GM03348 (cell line): ENCODE measurements around the gene SARNP.

ENCODE experiments used
- DNase-seq: peaks from one replicate; pipeline ENCODE4 v3.0.0; 2012; ENCODE audit warnings: low spot score

SARNP gene

DNA sequence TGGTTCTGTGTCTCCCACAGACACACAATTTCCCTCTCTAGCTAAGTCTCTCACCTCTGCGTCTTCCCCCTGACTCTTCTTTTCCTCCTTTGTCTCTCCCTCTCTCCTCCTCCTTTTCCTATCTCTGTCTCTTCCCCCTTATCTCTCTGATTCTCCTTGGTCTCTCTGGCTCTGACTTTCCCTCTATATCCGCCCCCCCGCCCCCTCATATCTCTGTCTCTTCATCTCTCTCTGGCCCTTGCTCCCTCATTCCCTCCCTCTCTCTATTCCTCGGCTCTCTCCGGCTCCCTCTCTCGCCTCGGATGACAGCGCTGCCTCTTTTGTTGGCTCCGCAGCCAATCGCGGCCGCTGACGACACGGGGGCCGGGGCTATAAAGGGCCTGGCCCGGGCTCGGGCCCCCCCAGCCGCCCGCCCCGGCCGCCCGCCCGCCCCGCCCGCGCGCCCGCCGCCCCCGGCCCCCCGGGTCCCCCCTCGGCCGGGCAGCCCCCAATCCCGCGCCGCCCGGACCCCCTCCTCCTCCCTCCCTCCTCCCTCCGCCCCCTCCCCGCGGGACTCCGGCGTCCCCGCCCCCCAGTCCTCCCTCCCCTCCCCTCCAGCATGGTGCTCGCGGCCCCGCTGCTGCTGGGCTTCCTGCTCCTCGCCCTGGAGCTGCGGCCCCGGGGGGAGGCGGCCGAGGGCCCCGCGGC, 74.7 kb downstream of the SARNP start, which contains the start of gene GDF11:
Gene GDF11, plus strand, starts transcription at position 404 of the 687 bp plus-strand sequence. Its CDS starts 195 bp downstream, at position 599.
- DNase-seq: peak; percentile 95

DNA sequence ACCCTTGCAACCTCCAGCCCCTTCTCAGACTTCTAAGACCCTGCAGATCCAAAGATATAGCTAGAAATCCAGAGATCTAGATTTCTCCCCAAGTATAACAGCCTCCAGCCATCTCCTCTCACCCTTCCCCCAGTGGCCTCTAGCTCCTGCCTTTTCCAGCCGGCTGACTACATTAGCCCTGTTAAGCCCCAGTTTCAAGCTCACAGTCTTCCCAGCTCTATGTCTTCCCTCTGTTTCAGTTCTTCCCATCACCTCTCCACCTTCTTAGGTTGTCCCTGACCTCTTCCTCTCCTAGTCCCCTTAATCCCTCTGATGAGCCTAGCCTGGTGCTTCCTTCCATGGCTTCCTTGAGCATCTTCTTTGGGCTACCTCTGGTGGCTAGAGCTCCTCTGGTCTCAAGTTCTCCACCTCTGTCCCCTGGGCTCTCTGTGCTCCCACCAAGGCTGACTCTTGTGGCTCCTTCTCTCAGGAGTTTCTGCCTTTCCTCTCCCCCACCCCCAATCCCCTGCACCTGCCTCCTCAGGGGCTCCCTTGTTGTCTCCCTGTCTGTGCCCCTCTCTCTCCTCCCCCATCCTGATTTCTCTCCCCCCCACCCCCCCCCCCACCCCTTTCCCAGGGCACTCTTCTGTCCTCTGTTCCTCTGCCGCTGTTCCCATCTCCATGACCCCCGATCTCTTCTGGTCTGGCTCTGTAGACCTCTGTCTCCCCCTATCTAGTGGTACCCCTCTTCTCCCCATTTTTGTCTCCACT, 75.4 kb downstream of the SARNP start:
- no peak for DNase-seq

DNA sequence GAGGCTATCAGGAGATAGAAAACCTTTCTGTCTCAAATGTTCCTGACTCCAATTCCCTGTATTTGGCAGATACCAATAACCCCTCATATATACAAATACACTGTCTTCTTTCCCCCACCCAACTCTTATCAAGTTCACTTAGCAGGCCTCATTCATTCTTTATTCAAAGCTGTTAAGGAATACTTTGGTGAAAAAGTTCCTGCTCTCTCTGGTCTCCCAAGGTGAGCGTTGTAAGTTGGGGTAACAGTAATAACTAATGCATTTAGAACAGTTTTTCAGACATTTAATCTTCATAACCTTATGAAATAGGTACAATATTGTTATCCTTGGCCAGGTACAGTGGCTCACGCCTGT, 78.5 kb downstream of the SARNP start:
- DNase-seq: no peak

DNA sequence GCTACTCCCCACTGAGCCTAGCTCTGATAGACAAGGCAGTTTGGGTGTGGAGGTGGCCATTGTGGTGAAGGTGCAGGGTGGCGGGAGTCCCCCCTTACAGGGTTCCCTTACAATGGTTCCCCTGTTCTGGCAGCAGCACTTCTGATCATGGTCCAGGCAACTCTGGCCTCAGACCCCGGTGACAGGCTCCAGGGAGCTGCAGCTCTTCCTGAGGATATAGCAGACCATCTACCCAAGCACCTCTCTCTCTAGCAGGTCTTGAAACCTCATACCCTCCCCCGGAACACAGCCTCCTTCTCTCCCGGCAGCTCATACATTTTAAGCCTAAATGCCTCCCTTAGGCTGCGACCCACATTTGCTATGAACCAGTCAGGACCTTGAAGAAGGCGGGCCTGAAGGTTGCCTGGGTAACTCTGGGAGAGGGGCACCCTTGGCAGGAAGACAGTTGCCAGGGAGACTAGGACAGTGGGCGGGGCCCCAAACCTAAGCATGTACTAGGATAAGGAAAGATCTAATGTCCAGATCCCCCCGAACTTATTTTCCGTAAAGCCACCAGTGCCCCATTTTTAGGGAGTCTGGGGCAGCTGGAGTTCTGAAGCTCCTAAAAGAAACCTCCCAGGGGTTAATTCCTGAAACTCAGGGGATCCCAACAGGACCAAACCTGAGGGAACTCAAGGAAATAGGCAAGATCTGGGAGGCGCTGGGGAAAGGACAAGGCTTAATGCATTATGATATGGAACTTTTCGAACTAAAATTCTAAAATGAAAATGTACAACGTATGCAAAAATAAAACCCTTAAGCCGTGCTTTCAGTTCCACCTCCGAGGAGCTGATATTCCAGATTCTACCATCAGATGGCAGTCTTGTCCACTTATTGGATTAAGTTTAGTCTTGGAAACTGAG, 79.2 kb downstream of the SARNP start:
- DNase-seq: peak; percentile 79

DNA sequence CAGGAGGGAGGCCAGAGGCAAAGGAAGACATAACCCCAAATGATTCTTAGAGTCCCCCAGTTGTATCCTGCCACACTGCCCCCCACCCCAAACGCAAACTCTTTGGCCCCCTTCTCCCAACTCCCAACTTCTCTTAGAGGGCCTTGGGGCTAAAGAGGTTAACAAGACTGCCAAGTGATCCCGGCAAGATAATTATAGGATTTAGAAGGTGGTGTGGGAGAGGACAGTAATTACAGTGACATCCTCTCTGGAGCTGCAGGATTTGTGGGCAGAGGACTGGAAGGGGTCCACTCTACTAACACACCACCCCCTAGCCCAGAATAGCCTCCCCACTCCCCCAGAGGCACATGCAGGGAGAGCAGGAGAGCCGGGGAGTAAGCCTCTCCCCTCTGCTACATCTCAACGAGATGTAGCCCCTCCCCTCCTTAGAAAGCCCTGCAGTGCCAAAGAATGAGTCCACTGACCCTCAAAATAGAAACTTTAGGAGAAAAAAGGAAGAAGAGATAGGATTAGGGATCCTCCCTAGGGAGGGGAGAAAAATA, 79.9 kb downstream of the SARNP start:
- DNase-seq: no peak

DNA sequence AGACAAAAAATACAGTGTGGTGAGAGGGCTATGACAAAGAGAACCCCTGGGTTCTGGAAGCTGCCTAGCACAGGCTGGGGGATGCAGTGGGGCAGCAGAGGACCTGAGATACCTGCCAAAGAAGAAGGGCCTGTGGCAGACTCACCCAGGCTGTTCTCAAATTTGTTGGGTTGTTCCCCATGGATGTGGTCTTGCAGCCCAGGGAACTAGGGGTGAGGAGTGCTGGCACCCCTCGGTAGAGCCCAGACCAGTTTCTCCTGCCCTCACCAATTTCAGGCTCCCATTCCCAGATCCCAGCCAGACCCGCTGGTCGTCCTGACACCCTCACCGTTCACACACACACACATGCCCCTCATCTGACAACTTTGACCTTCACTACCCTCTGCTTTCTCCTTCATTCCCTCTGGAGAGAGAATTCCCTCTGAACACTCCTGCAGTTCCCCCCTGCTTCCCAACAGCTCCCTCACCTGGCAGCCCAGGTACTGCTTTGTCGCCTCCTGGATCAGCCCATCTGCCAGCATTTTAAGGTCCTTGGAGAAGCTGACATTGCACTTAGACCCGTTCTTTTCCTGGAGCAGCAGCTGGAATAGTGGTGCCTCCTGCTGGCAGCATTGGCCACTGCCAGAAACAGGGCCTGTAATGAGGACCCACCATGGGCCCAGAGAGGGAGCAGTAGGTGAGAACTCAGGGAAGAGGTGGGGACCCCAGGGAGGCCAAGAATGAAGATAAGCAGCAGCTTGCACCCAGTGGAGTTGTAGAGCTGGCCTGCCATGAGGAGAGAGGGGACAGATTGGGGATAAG, 80.5 kb downstream of the SARNP start:
- peak; percentile 71 for DNase-seq

DNA sequence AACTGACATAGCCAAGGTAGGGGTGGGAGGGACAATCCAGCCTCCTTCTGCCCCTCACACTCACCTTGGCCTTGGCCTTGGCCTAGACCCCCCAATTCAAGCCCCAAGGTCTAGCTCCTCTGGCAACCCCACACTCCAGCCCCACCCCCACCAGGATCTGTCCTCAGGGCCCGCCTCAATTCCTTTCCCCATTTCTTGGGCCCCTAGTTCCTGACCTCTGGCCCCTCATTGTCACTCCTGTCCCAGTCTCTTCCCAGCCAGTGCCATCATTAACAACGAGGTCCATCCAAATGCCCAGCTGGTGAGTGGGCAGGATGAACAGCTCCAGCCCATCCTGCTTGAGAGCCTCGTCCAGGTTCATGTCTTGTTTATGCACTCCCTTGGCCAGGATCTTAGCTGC, 81.4 kb downstream of the SARNP start:
- no peak for DNase-seq

DNA sequence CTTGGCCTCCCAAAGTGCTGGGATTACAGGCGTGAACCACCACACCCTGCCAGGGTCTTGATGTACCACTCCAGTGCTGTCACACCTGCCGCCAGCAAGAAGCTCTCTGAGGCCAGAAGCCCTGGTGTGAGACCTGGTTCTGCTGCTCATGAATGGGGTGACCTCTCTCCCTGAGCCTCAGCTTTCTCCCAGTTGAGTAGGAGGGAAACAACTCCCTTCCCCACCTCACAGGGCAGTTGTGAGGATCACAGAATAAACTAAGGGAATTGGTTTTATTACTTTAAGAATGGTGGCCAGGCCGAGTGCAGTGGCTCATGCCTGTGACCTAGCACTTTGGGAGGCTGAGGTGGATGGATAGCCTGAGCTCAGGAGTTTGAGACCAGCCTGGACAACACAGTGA, 82.9 kb downstream of the SARNP start:
- no peak for DNase-seq

DNA sequence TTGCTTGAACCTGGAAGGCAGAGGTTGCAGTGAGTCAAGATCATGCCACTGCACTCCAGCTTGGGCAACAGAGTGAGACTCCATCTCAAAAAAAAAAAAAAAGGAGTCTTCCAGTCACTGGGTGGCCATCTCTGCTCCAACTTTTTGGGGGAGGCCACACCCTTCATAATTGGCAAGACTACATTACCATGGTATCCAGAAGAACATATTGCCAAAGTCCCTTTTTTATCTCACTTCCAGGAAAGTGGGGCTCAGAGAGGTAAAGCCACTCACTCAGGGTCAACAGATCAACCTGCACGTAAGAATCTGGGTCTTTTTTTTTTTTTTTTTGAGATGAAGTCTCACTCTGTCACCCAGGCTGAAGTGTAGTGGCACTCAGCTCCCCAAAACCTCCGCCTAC, 83.7 kb downstream of the SARNP start:
- DNase-seq: no peak

DNA sequence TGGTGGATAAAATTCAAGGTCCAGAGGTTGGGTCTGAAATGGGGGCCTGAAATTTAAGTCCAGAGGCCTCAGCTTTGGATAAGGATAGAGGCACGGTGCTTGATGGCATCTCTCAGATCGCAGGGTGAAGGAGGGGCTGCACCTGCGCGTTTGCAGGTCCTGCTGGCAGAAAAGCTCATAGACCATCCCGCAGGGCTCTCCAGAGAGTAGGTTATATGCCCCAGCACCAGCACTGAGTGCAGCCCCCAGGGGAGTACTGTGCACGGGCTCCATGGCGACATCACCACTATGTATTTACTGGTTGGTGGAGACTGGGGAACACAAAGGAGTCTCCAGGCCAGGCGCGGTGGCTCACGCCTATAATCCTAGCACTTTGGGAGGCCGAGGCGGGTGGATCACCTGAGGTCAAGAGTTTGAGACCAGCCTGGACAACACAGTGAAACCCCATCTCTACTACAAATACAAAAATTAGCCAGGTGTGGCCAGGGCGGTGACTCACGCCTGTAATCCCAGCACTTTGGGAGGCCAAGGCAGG, 84.4 kb downstream of the SARNP start:
- DNase-seq: no peak

DNA sequence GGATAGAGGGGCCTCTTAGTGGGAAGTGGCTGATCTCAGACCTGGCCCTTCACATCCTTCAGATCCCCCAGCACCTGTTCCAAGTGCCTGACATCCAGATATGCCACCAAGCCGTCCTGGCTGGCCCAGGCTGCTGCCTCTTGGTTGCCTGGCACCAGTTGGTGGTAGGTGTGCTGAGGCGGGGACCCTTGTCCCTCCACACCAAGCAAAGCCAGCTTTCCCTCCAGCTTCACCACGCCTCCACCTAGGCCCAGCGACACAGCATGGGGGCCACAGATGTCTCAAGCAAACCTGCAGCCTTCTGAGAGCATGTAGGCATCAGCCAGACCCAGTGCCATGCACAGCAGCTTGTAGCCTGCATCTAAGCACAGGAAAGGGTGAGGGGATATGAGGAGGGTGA, 85.2 kb downstream of the SARNP start:
- no peak for DNase-seq

DNA sequence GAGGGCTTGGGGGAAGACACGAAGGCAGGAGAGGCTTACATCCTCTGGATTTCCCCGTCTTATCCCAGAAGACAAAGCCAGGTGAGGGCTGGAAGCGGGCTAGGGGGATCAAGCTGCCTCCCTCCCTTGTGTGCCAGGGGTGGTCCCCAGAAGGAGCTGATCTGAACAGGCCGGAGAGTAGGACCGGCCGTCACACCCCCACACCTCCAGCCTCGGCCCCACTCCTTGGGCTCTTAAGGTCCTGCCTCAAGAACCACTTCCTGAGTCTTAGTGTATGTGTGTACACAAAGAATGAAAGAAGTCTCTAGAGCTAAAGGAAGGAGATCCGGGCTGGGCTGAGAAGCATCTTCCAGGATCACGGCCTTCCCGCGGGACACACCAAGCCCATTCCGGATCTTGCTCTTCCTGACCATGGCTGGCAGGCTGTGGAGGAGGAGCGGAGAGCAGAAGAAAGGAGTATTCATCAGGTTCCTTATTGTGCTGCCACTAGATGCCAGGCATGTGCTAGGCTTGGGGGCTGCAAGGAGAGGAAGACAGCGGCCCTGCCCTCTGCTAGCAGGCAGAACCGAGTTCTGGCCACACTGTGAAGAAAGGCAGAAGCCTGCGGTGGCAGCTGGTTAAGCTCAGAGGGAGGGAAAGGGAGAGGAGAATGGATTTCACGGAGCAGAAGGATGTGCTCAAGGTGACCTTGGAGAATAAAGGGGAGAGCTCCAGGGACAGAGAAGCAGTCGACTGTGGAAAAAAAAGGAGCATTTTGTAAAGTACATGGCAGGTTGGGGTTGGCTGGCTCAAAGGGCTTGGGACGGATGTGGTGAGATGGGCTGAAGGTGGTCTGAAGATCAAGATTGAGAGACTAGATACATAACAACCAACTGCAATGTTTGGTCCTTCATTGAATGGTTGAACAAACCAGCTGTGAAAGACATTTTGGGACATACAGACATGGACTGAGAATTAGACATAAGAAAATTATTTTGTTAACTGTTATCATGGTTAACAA, 87.4 kb downstream of the SARNP start:
- DNase-seq: peak; percentile 50

DNA sequence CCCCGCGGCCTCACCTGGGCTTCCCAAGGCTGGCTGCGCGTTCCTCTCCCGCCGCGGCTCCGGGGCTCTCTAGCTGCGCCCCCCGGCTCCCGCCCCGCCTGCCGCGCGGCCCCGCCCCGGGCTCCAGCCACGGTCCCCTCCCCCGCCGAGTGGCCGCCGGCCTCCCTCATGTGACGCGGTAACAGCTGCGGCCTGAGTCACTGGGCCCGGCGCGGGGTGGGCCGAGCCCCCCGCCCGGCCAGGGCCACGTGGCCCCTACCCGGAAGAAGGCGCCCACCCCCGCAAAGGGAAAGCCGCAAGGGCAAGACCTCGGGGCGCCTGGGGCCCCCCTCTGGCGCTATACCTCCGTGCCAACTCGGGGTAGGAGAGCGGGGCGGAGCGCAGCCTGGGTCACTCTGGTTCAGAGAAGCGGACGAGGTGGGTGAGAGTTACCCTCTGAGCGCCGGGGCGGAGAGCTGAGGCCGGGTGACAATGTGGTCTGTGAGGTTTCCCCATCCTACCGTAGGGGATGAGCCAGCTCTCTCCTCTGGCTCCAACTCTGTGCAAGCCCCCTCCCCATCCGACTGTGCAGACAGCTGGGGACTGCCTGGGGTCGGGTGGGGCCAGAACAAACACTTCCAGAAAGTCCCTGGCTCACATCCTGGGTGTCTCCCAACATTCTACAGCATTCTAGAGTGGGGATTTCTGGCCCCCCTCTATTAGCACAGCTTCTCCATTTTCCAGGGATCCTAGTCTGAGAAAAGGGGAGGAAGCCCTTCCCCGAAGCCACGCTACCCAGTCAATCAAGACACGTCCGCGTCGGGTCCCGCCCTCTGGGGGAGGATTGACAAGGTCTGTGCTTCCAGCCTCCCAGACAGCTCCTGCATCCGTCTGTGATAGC, 88.3 kb downstream of the SARNP start, which contains the start of gene CD63:
Gene CD63, minus strand, starts transcription at position 71 of the 880 bp plus-strand sequence. CDS start 668 bp downstream, outside the sequence.
- DNase-seq: peak; percentile 97

DNA sequence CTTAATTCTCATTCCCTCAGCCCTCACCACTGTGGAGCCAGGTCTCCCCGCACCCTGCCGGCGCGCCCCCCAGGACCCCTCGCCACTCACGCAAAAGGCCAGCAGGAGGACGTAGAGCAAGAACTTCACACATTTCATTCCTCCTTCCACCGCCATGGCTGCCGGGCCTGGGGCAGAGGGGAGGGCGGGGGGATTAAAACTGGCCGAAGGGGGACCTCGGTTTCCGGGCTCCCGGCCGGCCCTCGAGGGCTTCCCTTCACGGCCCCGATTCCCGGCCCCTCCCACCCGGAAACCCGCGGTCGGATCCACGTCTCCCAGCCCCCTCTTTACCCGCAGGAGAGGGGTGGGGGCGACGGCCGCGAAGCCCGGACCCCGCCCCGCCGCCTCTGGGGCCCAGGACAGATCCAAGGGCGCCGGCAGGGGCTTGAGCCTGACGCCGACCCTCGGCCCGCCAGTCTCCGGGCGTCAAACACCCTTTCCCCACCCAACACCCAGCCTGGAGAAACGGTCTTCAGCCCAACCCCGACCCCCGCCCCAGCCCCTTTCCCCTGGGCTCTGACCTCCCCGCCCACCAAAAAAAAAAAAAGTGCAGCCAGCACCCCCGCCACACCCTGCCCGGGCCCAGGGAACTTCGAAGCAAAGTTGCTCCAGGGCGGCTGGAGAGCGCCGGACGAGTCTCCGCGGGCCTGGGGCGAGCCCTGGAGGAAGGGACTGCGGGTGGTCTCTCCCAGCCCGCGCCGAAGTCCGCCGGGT, 89.2 kb downstream of the SARNP start:
- peak; percentile 85 for DNase-seq

DNA sequence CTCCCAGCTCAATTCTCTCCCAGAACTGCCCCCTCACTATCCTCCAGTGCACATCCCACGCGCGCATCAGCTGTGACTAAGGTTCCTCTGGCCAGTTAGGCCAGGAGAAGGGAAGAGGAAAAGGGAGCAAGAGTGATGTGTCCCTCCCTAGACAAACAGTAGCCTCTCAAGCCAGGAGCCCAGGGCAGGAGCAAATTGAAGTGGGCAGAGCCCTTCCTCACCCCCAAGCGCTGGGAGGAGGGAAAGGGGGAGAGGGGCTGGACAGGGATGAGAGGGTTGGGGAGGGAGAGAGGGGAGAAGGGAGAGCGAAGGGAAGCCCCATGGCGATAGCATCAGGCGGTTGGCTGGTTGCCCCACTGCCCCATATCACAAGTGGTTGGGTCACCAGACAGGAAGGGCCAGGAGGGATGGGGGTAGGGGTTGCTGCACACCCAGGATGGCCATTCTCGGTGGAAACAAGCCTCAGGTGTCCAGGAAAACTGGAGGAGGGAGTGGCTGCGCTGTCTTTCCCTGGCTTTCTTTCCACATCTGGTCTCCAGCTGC, 89.8 kb downstream of the SARNP start:
- peak; percentile 50 for DNase-seq

DNA sequence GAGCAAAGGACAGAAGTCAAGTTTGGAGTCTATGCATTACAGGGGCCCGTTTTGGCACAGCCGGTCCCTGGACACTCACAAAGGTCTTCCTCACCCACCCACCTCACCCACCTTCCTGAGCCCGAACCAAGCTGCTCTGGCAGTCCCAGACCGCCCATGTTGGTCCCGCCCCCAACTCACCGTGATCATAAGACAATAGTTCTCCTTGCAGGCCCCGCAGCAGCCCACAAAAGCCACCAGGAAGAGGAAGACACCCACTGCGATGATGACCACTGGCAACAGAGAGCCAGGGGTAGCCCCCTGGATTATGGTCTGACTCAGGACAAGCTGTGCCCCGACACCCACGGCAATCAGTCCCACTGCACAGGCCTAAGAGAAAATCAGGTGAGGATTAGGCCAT, 90.6 kb downstream of the SARNP start:
- no peak for DNase-seq

DNA sequence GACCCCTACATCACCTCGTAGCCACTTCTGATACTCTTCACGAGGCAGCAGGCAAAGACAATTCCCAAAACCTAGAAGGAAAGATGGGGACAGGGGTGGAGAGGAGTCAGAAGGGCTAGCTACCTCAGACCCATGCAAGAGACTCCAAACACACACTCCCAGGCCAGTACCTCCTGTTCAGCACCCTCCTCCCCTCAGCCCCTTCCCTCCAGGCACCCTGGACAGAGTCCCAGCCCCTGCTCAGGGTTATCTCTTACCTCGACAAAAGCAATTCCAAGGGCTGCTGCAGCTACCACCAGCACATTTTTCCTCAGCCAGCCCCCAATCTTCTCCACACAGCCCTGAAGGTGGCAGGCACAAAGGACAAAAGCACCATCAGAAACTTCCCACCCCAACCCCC, 92.0 kb downstream of the SARNP start:
- no peak for DNase-seq

DNA sequence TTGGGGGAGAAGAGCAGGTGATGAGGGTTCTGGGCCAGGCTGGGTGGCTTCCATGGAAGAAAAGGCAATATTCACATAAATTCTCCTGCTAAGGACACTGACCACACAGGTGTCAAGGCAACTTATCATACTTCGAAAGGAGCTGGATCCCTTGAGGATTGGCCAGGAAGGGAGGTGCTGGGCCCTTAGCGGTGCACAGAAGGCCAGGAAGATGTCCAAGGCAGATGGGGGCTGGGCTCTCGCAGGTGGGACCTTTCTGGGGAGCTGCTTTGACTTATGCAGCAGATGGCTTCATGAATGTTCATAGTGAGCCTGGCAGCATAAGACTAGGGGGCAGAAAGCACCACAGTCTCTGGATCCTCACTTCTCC, 92.6 kb downstream of the SARNP start:
- DNase-seq: no peak
